HG03558 (cell line): Measurements from ENCODE around the gene C11orf65.
A peak's percentile ranks its signal among the peaks of the same experiment; 100 is the strongest.

Experiments used
- ATAC-seq: cut with Tn5 transposase; IDR thresholded peaks from one replicate; pipeline ENCODE4 v1.9.1; 2021; ENCODE audit warnings: moderate number of reproducible peaks; ENCODE audit not compliant: unreplicated experiment; ENCODE audit errors: extremely low read depth

C11orf65 gene, protein sequence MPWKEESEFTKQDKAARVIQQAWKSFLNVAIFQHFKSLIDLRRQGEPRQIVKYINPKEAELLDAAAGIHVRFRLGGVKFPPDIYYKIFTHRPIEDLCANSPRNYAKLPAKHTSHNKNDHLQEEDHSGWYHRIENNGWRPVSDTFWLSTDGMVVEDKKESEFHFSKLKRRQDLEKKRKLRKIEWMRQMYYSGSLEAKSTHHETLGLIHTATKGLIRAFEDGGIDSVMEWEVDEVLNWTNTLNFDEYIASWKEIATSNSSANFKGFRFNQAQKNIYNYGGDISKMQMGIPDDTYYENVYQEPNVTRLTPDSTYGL

DNA sequence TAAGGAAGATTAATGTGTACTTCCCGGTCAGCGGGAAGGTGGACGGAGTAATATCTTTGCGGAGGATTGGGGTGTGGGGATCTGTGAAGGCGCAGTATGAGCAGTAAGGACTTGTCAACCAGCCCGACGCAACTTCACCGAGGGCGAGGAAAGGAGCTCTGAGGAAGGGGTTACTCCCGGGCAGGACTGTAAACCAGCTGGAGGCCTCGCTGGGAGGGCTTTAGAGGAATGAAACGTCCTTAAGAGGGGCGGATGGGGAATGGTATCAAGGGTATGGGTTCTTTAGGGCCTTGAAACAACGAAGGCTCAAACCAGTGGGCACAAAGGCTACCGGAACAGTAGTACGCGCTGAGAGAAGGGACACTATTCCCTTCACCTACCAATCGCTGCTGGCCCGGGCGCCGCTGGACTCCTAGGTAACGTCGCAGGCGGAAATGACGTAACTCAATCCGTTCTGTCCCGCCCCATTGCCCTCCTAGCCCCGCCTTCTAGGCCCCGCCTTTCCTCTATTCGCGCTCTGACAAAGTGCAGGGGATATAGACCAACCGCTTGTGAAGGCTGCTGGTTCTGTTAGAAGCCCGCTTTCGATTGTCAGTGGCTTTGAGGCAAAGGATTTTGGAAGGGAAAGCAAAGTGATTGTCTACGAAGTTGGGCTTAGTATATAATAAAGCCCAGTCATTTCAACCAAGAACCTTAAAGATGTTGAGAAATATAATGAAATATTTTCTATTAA, at the start of gene C11orf65:
C11orf65 (minus strand) TSS at position 439 of the 733 bp plus-strand sequence. CDS start 5,970 bp downstream, outside the sequence.
- peak; percentile 97 for ATAC-seq

DNA sequence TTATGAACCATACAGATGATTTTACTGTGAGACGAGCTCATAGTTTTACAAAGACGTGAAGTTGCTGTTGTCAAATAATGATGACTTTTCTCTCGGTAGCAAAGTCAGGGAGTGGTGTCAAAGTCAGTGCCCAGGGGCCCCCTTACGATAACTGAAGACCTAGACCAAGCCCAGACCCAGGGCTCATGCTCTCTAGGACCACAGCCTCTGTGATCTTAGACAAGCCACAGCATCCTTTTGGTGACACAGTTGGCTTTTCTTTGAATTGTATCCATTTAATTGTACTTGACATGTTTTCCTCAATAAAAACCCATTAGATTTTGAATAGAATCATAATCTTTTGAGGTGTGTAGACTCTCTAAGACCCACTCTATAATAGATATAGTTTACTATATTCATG, 48.8 kb upstream of the C11orf65 start:
- ATAC-seq = no peak

DNA sequence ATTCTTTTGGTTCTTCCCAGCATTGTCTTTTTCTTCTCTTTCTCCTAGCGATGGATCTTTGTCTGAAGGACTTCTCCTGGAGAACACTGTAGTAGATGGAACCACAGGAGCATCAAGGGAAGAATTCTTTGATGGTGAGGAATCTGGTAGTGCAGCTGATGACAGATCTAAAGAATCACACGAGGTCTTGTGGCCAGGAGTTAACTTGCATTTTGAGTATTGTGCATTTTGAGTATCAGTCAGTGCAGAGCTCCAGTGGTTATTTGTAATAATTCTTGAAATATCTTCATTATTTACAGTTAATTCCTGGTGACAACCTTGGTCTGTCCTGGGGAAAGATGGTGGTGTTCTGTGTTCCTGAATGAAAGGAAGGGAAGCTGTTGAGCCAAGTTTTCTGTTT, 45.4 kb upstream of the C11orf65 start:
- ATAC-seq = no peak

DNA sequence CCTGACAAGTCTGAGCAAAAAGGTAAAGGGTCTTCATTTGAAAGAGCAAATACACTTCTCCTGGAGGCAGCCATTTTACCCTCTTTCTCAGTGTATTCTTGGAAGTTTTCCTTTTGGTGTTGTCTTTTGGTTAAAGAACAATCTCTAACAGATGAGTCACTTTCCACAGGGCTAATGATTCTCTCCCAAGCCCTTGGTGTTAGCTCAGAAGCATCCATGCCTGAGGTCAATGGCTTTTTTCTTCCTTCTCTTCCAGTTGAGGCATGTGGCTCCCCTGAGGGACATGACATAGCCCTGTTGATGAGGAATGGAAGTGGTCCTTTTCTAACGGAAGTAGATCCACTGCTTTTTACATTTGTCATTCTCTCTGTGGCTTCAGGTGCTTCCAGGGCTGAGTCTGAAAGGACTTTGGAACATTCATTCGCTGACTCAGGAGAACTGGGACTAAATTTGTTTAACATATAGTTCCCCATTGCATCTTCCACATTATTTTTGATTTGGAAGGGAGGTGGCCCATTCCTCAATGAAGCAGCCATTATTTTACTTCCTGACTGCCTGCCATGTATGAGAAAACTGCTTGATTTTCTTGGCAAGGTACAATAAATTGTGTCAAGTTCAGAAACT, 44.6 kb upstream of the C11orf65 start:
- no peak for ATAC-seq

DNA sequence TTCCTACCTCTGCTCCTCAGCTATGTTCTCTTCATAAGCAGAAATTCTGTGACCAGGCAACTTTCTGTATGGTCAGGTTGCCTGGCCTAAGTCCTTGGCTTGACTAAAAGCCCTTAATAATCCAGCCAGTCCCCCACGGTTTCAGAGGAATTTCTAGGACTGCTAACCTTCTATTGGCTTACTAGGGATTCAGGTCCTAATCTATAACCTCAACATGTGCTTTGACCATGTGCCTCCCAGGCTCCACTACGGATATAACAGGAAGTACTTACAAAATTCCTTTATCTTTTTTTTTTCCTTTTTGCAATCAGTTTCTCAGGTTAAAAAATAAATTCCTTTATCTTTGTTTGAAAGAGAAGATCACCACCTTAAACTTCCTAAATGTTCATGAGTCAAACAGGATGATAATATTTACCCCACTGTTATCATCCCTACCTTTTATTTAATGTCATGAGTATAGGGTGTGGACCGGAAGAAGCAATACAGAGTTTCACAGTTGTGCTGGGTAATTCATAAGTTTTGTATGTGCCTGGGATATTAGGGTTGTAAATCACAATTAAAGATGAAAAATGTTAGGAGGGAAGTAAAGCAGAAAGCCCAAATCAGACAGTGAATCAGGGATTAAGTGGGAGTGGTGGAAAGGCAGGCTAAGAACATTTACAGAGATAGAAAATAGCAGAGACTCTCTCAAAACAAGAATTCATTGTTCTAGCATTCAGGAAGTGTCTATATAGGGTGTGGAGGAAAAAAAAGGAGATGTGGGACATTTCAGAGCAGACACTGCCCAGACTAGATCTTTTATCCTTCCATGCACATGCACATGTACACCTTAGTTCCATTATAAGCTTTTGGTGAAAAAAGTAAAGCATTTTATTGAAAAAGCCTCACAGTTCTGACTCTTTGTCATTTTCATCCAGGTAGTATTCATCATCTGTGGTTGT, 41.6 kb upstream of the C11orf65 start:
- ATAC-seq = no peak

DNA sequence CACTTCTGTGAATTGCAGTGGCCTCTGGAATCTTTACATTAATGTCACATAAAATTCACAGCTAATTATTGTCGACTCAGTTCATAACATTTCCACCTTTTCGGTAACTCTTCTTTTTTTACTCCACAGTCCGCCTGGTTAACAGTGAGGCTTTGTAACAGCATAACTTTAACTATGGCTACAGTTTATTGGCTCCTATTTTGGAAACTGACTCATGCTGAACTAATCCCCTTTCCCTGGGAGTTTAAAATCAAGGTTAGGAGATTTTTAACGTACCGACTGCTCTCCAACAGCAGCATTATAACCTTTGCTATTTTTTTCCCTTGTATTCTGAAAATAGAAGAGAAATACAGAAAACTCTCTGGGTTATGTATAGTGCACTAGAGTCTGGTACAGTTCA, 34.1 kb upstream of the C11orf65 start:
- ATAC-seq = no peak

DNA sequence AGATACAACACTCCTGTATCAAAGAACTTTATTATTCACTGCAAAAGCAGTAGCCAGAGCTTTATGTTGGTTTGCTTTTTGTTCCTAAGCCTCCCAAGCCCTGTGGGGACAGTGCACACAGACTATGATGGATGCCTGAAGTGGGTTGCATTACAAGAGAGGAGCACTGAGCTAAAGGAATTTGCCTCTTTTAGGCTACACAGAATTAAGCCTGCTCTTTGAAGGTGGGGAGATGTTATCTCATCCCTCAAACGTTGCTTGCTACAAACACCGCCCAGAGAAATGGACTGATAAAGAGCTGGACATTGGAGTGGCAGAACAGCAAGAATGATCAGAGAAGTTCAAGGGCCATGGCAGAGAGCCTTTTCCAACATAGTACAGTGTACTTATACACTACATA, 33.4 kb upstream of the C11orf65 start:
- ATAC-seq = no peak

DNA sequence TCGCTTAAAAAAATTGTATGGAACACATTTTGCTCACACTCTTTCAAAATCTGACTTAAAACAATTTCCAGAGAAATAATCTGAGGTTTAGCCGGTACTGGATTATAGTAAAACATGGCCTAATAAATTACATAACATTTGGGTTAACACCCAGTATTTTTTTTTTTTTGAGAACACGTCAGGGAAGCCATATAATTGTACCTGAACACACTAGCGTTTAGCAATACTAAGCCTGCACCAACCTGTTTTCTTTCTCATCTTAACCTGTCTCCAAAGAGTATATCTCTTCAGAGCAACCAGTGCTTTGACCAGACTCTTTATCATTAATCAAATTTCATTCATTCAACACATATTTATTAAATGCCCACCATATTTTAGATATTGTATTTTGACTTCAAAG, 32.8 kb upstream of the C11orf65 start:
- ATAC-seq = no peak

DNA sequence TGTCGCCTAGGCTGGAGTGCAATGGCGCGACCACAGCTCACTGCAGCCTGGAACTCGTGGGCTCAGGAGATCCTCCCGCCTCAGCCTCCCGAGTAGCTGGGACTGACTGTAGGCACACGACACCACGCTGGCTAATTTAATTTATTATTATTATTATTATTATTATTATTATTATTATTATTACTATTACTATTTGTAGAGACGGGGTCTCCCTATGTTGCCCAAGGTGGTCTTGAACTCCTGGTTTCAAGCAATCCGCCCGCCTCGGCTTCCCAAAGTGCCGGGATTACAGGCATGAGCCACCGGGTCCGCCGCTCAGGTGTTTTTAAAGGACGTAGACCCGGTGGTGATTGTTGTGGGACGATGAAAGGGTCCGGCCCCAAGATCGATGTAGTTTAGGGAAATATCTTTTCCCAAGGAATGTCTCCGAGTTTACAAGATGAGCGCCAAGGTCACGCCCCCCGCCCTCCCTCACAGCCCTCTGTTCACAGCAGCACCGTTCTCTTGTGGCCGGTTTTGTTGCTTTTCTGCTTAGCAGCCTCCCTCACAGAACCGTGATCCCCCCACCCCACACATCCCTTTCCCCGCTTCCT, 31.6 kb upstream of the C11orf65 start:
- ATAC-seq = no peak

DNA sequence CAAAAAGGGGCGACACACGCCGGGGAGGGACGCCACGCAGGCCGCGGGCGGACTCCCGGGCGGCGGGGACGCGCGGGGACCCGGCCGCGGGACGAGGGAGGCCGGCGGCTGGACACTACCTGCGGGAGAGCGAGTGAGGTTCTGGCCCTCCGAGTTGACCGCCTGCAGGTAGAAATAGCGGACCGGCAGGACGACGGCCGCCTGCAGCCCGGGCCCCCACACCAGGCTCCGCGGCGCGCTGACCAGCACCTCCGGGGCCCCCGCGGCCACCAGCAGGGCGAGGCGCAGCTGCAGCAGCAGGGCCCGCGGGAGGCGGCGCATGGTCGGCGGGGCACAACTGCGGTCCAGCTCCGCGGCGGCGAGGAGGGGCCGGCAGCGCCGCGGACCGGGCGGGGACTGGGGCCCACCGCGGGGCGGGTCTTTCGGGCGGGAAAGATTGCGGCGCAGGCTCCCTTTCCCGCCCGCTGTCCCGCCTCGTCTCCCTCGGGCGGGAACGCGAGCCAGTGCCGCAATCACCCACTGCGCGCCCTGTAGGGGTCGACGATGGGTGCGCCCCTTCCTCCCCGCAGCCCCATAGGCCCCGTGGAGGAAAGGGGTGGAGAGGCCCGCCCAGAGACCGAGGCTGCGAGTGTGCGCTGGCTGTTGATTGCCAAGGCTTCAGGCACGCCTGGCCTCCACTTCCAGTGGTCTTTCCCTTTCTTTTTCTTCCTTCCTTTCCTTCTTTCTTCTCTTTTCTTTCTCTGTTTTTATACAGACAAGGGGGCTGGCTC, 30.9 kb upstream of the C11orf65 start, which contains the start of gene POGLUT3:
POGLUT3 (minus strand) TSS at position 339 of the 770 bp plus-strand sequence; CDS start at position 321, 18 bp downstream.
- no peak for ATAC-seq

DNA sequence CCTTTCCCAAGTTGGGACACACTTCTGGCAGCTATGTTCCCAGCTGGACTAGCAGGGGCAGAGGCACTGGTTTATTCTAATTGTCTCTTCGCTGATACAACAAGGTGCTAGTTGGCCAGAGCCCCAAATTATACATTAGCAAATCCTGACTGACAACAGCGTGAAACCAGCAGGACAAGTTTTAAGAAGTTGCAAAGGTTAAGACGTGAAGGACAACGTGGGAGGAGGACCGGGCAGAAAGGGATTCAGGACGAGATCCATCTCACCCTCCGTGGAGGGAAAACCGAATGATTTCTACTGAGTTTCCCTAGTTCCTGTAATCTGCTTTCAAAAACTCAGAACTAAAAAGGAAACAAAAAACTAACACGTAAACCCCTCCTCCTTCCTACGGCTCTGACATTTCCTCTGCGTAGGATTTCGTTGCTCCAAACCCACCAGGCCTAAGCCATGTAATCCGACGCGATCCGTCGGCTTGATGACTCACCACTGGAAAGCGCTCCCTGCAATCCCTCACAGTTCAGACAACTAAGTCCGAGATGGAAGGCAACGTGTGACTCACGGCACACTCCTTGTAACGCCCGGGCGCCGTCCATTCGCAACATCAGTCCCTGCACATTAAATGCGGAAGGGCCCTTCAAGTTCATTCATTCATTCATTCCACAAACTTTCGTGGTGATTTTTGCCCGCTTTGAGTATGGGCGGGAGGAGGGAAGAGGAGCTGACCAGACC, 30.2 kb upstream of the C11orf65 start:
- ATAC-seq = no peak

DNA sequence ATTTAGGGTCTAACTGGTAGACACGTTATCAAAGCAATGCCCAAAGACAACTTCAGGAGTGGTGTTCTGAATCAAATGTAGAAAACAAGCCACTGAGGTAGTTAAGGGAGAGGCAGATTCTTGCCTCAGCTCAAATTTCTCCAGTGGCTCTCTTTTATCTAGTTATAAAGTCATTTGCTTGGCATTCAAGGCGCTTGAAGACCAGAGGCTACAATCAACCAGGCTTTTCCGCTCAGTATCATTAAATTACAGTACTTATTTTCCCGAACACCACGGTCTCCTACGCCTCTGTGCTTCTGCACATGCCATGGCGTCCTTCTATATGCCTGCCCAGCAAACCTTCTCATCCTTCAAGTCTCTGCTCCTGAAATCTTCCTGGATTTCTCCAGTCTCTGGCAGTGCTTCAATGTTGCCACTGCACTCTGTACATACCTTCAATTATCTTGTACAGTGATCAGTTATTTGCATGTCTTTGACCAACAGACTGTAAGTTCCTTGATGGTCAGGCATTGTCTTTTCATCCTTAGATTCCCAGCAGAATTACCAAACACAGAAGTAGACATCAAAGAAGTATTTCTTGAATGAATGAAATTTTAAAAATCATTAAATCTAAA, 29.4 kb upstream of the C11orf65 start:
- ATAC-seq = no peak

DNA sequence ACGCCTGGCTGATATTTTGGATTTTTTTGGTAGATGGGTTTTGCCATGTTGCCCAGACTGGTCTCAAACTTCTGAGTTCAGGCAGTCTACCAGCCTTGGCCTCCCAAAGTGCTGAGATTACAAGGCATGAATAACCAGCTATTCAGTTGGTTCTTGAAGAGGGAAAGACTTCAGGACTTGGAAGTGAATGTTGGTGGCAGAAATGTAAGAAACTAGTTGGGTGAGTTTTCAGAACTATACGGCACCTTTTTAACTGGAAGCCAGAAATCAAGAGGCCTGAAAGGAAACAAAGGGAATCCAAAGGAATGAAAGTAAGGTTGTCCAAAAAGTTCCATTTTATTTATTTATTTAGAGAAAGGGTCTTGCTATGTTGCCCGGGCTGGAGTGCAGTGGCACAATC, 28.0 kb upstream of the C11orf65 start:
- ATAC-seq = no peak

DNA sequence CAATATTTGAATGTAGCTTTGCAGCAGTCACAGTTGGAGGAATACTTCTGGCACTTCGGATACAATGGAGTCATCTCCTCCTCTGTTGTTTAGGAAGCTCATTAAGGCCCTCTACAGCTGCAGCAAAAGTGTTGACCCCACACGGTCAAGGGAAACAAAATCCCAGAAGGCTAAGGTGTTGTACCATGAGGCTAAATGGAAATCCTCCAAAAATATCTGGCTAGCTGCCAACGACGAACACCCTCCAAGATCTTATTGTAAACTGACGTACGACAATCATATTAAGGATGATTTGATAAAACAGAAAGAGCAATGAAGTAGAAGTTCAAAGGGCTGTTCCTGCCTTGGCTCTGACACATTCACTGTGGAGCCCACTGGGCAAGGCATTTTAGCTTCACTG, 26.9 kb upstream of the C11orf65 start:
- no peak for ATAC-seq

DNA sequence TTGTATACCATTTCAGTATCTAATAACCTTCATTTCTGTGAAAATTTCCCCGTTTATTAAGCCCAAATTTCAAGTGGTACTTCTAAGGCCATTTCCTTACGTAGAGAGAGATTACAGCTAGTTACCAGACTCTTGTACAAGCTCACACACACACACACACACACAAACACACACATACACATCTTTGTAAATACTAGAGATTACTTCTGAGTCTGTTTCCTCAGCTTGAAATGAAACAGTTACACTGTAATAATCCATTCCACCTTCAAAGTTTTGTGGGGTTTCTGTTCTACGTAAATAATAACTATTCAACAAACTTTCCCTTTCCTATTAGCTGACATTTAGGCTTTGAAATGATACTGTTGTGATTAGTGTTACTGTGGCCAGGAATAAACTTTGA, 24.6 kb upstream of the C11orf65 start:
- ATAC-seq = no peak

DNA sequence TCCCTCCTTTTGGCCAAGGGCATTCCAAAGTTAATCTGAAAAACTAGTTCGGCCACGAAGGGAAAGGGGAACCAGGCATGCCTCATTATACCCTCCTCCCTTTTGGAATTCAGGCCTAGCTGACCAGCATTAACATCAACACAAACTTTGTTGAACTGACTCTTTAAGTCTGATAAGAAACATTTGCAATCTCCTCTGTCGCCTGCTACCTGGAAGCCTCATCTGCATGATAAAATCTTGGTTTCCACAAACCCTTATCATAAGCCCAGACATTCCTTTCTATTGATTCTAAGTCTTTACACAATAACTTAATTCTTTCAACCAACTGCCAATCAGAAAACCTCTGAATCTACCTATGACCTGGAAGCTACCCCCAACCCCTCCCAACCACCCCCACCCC, 19.5 kb upstream of the C11orf65 start:
- no peak for ATAC-seq

DNA sequence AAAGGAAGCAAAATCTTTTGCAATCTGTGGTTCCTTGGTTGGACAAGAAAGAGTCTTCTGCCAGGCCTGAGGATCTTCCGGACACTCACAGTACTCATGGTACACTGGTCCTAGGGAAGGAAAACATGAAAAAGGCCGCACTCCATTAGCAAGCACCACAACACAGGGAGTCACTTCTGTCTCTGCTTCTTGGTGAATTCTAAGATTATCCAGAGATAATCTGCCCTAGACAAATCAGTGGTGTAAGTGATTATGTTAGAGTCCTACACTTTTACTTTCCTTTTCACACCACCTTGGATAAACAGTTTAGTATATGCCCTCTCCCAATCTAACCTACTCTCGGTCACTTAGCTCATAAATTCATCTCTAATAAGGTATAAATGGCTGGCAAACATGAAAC, 19.0 kb upstream of the C11orf65 start:
- no peak for ATAC-seq

DNA sequence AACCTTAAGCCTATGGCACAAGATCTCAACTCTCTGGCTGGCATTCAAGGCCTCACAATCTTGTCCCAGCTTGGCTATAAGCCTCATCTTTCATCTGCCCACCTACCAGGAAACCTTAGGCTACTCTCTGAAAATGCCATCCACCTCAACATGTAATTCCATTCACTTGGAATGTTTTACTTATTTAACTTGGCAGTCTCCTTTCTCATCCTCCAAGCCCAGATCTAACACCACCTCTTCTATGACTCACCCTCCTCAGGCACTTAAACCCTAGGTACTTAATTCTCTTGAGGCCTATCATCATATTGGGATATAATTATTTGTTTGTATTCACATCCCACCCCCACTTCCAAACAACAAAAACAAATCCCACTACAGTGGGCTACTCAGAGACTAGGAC, 15.8 kb upstream of the C11orf65 start:
- ATAC-seq = no peak
